GM21737 (cell line): ENCODE results near the gene NCDN.
"Not testable (repeated sequence)": the region's sequence is repeated elsewhere in the genome, so short reads cannot be mapped to it uniquely, and the experiment has no call there.

Experiments used
- ATAC-seq: cut with Tn5 transposase; IDR thresholded peaks from one replicate; pipeline ENCODE4 v1.9.1; 2021; ENCODE audit warnings: mild to moderate bottlenecking, moderate library complexity; ENCODE audit not compliant: unreplicated experiment

Gene NCDN

DNA sequence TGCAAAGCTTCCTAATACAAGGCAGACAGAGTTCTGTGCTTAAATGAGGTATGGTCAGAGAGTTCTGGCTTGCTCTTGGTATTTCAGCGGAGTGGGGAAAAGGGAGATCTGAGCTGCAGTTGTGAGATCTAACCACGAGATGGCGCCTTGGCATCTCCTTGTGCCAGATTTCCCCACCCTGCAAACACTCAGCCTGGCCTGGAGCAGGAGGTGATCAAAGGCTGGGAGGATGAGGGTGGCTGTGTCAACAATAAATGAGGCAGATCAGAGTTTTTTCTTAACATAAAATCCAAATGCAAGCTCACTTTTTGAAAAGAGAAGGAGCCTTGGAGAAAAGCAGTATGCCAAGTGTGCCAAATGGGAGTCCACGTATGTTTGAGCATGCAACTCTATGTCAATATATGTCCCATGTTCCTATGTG lies 11.4 kb downstream of the NCDN start:
- no peak for ATAC-seq

DNA sequence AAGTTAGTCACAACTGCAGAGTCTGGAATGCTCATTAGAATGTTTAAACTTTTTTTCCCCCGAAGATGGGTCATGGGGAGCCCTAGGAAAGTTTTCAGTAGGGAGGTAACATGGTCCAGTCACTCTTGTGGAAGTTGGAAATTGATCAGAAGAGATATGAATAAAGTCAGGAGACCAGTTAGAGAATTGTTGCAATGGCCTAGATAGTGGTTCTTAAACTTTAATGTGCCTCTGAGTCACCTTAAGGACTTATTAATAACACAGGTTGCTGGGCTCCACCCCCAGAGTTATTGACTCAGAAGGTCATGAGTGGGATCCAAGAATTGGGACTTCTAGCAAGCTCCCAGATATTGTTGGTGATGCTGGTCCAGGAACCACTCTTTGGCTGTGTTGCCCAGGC lies 12.3 kb downstream of the NCDN start:
- ATAC-seq: no peak

DNA sequence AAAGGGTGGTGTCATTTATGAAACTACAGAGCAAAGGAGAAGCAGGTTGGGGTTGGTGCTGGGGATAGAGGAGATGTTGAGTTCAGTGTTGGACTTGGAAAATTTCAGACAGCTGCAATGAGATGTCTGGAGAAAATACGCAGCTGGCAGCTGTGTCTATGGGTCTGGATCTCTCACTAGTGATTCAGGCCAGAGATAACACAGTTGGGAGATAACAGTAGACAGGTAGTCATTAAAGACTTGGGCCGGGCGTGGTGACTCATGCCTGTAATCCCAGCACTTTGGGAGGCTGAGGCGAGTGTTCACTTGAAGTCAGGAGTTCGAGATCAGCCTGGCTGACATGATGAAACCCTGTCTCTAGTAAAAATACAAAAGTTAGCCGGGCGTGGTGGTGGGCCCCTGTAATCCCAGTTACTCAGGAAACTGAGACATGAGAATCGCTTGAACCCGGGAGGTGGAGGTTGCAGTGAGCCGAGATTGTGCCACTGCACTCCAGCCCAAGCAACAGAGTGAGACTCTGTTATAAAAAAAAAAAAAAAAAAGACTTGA lies 13.1 kb downstream of the NCDN start:
- no peak for ATAC-seq

DNA sequence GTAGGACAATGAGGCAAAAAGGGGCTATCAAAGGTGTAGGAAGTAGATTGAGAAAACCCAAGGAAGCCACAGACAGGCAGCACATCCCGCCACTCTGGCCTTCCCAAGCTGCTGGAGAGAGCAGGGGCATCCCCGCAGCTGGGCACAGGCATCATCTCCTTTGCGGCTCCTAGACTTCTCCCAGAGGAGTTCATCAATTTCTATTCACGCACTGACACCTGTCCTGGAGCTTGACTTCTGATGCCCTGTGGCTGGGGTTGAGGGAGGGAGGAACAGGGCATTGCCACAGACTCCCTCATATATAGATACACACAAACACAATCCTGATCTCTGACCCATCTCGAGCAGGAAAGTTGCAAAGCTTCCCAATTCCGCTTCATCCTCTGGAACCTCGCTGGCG lies 13.7 kb downstream of the NCDN start:
- ATAC-seq: no peak

DNA sequence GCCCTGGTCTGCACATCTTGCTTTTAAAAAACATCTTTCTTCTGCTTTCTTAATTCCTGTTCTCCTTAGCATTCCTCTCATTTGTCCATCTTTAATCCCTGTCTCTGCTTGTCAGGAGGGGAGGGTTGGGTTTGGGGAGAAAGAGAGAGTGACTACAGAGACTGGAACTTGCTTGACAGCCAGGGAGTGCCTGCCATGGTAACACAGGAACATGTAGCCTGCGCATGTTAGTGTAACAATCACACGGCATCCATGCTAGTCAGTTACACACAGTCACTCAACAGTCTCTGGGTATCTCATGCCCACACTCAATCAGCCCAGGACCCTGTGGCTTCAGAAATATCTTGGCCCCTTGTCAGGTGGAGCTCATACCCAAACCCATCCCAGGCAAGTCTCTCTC lies 14.7 kb downstream of the NCDN start:
- ATAC-seq: no peak

DNA sequence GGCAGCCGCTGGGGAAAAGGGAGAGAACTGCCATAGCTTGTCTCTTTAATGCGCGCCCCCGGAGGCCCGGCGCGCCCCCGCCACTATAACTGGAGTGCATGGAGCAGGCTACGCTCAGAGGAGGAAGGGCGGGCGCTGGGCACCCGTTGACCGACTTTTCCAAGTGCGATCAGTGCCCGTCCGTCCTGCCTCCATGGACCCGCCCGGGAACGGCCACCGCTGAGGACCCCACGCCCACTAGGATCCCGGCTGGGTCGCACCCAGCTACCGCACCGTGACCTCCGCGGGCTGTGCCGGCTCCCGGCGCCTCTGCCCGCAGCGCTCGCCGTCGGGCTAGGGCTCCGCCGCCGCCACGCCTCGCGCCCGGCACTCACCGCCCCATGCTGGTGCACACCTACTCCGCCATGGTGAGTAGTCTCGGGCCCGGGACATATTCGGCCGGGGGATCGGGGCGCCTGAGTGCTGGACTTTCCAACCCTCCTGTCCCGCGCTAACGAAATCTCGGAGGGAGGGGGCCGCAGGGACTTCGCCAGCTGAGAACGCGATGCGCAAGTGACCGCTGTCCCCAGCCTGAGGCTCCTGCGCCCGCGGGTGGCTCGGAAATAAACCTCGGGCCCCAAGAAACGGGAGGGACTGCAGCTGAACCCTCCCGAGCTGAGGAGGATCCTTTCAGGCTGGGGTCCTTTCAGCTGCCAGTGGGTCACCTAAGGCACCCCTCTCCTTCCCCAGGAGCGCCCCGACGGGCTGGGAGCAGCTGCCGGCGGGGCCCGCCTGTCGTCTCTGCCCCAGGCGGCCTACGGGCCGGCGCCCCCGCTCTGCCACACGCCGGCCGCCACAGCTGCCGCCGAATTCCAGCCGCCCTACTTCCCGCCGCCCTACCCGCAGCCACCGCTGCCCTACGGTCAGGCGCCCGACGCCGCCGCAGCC lies 15.9 kb downstream of the NCDN start, which contains the start of gene TFAP2E:
Gene TFAP2E, plus strand, starts transcription at position 117 of the 927 bp plus-strand sequence. Its CDS starts 264 bp downstream, at position 381.
- no peak for ATAC-seq

DNA sequence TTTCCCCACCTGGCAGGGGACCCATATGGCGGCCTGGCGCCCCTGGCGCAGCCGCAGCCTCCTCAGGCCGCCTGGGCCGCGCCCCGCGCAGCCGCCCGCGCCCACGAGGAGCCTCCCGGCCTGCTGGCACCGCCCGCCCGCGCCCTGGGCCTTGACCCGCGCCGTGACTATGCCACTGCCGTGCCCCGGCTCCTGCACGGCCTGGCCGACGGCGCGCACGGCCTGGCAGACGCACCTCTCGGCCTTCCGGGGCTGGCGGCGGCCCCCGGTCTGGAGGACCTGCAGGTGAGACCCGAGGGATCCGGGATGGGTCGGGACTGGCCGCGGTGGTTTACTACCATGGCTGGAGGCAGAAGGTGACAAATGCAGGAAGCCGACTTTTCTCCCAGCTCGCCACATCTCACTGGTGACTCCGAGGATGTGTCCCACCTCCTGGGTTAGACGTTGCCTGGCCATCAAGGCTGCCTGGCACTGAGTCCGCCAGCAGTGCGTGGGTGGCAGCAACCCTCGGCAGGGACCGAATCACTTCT lies 16.6 kb downstream of the NCDN start:
- ATAC-seq: no peak

DNA sequence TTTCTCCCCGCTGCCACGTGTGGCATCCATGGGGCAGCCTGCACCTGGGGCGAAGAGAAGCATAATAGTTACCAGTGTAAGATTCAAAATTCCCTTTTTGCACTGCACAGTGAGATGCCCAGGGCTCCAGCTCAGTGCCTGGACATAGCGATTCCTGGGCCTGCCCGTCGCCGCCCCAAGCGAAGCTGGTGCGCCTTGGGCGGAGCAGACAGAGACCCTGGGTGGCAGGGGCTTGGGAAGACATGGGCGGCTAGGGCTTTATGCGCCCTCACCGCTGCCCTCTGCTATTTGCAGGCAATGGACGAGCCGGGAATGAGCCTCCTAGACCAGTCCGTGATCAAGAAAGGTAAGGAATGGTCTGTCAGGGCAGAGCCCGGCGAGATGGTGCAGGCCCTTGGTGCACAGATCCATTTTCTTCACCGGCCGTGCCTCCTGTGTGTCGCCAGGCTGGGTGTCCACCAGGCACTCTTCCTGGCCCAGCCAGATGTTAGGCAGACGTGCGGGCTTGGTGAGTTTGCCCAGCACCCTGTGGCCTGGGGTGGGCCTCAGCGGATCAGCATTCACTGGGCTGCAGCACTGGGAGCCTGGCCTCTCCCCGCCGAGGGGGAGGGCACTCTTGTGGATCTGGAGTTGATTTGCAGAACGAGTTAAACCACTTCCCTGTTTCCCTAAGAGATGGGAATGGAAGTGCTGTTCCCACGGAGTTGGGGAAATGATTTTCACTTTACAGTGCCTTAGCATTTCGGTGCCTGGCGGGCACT lies 17.2 kb downstream of the NCDN start:
- ATAC-seq: no peak

DNA sequence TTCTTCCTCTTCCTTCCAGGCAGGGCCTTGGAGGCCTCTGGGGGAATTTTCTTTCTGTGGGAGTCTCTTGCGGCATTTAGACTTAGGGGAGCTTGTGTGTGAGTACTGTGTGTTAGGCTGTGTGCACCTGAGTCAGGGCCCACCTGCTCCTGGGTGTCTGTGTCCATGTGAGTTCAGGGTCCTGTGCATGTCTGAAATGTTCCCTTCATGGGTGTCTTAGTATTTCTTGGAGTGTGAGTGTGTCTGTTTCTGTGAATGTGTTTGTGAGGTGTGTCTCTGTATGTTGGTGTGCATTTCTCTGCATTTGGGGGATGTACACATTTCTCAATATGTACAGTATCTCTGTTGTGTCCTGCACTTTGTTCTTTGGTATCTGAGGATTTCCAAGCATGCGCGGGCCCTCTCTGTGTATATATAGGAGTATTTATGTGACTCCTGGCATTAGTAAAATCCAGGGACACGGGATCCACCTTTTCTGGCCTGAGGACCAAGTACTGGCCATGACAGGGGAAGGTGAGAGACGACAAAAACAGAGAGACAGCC lies 17.9 kb downstream of the NCDN start:
- ATAC-seq: no peak

DNA sequence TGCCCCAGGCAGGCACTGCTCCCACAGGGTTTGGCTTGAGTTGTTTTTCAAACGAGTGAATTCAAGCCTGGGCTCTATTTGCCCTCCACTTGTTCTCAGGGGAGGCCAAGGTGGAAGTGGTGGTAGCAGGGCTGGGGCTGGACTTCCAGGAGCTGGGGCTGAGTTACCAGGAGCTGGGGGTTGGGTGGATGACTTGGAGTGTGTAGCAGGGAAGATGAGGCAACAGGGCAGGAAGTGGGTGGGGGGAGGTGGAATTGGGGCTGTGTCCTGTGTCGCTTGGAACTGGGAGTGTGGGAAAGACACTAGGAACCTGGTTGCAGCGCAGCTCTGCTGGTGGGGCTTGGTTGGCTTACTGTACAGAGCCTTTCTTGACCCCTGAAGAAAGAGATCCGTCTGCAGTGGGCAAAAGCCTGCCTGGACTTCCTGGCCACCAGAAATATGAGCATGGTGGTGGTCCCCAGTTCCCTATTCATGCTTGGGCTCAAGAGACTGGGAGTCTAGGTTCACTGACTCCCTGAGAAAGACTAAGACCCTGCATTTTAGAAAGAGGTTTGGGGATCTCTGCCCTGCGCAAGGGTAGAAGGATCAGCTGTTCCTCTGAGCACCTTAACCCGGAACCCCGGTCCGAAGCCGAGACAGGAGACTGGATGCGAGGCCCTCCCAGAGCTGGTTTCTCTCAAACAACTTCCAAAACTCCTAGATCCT lies 18.6 kb downstream of the NCDN start:
- no peak for ATAC-seq

DNA sequence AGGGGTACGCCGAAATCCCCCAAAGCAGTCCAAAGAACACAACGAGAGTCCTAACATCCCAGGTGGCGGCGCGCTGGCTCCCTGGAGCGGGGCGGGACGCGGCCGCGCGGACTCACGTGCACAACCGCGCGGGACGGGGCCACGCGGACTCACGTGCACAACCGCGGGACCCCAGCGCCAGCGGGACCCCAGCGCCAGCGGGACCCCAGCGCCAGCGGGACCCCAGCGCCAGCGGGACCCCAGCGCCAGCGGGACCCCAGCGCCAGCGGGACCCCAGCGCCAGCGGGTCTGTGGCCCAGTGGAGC lies 19.1 kb downstream of the NCDN start:
- ATAC-seq: not testable (repeated sequence)

DNA sequence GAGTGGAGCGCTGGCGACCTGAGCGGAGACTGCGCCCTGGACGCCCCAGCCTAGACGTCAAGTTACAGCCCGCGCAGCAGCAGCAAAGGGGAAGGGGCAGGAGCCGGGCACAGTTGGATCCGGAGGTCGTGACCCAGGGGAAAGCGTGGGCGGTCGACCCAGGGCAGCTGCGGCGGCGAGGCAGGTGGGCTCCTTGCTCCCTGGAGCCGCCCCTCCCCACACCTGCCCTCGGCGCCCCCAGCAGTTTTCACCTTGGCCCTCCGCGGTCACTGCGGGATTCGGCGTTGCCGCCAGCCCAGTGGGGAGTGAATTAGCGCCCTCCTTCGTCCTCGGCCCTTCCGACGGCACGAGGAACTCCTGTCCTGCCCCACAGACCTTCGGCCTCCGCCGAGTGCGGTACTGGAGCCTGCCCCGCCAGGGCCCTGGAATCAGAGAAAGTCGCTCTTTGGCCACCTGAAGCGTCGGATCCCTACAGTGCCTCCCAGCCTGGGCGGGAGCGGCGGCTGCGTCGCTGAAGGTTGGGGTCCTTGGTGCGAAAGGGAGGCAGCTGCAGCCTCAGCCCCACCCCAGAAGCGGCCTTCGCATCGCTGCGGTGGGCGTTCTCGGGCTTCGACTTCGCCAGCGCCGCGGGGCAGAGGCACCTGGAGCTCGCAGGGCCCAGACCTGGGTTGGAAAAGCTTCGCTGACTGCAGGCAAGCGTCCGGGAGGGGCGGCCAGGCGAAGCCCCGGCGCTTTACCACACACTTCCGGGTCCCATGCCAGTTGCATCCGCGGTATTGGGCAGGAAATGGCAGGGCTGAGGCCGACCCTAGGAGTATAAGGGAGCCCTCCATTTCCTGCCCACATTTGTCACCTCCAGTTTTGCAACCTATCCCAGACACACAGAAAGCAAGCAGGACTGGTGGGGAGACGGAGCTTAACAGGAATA lies 19.7 kb downstream of the NCDN start:
- ATAC-seq: peak; percentile 64

DNA sequence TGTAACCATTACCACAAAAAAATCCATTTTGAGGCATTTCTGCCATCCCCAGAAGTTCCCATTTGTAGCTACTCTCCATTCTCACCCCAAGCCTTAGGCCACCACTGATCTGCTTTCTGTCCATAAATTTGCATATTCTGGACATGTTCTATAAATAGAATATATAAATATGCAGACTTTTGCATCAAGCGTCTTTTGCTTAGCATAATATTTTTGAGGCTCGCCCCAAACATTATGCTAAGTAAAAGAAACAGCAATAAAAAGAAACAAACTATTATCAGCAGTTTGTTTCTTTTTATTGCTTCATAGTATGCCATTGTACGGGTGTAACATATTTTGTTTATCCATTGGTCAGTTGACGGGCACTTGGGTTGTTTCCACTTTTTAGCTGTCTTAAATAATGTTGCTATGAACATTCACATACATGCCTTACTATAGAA lies 23.4 kb downstream of the NCDN start:
- no peak for ATAC-seq

DNA sequence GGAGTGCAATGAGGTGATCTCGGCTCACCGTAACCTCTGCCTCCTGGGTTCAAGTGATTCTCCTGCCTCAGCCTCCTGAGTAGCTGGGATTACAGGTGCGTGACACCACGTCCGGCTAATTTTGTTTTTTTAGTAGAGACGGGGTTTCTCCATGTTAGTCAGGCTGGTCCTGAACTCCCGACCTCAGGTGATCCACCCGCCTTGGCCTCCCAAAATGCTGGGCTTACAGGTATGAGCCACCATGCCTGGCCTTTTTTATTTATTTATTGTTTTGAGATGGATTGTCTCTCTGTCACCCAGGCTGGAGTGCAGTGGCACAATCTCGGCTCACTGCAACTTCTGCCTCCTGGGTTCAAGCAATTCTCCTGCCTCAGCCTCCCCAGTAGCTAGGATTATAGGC lies 24.0 kb downstream of the NCDN start:
- ATAC-seq: not testable (repeated sequence)

DNA sequence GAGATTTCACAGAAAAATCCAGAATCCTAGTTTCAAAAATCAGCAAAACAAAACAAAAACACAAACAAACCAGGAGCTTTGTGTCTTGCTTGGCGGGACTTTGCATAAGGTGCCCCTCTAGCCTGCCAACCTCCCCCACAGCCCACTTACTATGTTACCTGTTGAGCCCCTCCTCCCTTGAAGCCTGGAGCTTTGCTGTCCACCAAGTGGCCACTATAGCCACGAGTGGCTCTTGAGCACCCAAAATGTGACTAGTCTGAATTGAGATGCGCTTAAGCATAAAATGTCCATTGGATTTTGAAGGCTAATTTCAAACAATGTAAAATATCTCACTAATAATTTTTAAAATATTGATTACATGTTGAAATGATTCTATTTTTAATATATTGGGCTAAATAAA lies 27.7 kb downstream of the NCDN start:
- no peak for ATAC-seq

DNA sequence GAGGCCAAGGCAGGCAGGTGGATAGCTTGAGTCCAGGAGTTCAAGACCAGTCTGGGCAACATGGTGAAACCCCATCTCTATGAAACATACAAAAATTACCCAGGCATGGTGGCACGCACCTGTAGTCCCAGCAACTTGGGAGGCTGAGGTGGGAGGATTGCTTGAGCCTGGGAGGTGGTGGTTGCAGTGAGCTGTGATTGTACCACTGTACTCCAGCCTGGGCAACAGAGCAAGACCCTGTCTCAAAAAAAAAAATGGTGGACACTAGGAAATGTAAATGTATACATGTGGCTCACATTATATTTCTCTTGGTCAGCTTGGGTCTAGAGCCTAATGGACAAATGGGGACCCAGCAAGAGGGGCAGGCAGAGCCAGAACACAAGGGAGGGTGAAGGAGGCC lies 28.2 kb downstream of the NCDN start:
- ATAC-seq: not testable (repeated sequence)

DNA sequence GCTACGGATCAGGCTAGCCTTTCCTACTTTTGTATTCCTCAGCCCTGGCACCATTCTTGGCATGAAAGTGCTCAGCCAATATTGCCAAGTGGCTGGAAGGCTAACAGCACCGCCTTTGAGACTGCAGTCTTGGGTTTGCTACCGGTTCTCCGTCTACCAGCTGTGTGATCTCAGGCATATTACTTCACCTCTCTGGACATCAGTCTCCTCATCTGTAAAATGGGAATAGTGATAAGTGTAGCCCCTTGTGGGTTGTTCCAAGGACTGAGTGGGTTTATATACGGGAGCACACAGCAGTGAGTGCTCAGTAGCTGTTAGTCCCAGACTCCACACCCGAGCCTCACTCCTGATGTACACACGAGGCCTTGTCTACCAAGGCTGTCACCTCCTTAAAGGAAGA lies 29.2 kb downstream of the NCDN start:
- no peak for ATAC-seq

DNA sequence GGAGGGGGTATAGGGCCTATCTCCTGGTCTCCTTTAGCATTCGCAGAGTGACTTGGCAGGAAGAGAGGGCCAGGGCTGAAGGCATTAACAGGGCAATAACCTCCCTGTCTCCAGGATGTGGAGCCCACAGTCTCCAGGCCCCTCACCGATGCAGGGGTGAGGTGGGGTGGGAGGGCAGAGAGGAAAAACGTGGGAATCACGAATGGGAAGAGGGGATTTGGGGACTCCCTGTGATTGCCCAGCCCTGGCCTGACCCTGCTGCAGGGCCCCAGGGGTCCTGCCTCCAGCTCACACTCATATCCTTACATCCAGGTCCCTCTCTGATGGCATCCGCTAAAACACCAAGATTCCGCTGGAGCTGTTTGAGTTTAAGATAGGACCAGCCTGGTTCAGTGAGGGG lies 30.1 kb downstream of the NCDN start:
- no peak for ATAC-seq

DNA sequence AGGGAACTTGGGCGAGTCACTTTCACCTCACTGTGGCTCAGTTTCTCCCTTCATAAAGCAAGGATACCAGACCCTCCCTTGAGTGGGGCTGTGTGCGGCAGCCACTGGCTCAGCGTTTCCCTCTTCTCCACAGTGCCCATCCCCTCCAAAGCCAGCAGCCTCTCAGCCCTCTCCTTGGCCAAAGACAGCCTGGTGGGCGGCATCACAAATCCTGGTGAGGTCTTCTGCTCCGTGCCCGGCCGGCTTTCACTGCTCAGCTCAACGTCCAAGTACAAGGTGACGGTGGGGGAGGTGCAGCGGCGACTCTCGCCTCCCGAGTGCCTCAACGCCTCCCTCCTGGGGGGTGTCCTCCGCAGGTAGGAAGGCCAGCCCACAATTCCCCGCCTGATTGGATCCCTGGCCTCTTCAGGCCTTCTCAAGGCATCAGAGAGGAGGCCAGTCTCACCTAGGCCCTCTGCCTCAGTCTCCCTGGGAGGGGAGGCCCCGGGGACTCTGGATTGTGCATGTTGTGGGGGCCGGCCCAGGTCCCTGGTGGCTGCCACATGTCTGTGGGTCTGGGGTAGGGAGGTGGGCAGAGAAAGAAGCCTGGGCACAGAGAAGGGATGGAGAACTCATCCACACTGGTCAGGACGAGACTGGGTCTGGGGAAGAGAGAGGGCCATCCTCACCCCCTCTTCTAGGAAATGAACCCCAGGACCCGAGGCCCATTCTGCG lies 30.8 kb downstream of the NCDN start:
- ATAC-seq: no peak
